Renal cortex interstitium (tissue), 11 donors: ENCODE measurements around the gene SLC66A2. TPM values are rescaled to one million over a fixed set of nuclear protein-coding genes. Genes with fewer than 3 reads are reported as not detected.
"Not testable (repeated sequence)": the region's sequence is repeated elsewhere in the genome, so short reads cannot be mapped to it uniquely, and the experiment has no call there.

Source experiments
- DNase-seq, 11 donors: peaks; one replicate each; pipeline ENCODE4 v3.0.0-alpha.2; 2013; ENCODE audit warnings: low read depth in 9 of 11, low spot score in 4 of 11; ENCODE audit errors: extremely low read depth in 1 of 11
- polyA plus RNA-seq, 3 donors: library from polyadenylated mRNA; unstranded; fragments of 120-200 nt; gene quantifications; one replicate each; pipeline ENCODE4 v1.2.1, GENCODE V29; 2013; ENCODE audit not compliant: insufficient read length in 3 of 3

Gene SLC66A2
- polyA plus RNA-seq, 3 donors = 18.8 to 31.0 (median 29.6) TPM

- no peak for DNase-seq
Measured at GRCh38 chr18:79899609-79900445, 51.6 kb downstream of the SLC66A2 start.

GRCh38 chr18:79898952-79899608 is 52.4 kb downstream of the SLC66A2 start:
- no peak for DNase-seq

GRCh38 chr18:79897940-79898625 is 53.4 kb downstream of the SLC66A2 start:
- no peak for DNase-seq

GRCh38 chr18:79896738-79897137 is 54.7 kb downstream of the SLC66A2 start:
- DNase-seq = no peak

GRCh38 chr18:79890674-79891073 is 60.8 kb downstream of the SLC66A2 start:
- DNase-seq = no peak

GRCh38 chr18:79889569-79889968 is 61.9 kb downstream of the SLC66A2 start:
- DNase-seq = no peak

- DNase-seq = no peak
Measured at GRCh38 chr18:79888016-79888415, 63.4 kb downstream of the SLC66A2 start.

- no peak for DNase-seq
Measured at GRCh38 chr18:79887181-79888000, 64.1 kb downstream of the SLC66A2 start.

GRCh38 chr18:79884963-79885728 is 66.3 kb downstream of the SLC66A2 start:
- no peak for DNase-seq

- DNase-seq = no peak
Measured at GRCh38 chr18:79884294-79884962, 67.0 kb downstream of the SLC66A2 start.

- DNase-seq = no peak
Measured at GRCh38 chr18:79883461-79884293, 67.8 kb downstream of the SLC66A2 start.

GRCh38 chr18:79882522-79883241 is 68.8 kb downstream of the SLC66A2 start:
- no peak for DNase-seq

GRCh38 chr18:79881695-79882094 is 69.8 kb downstream of the SLC66A2 start:
- no peak for DNase-seq

- no peak for DNase-seq
Measured at GRCh38 chr18:79879566-79879965, 71.9 kb downstream of the SLC66A2 start.

- DNase-seq = no peak
Measured at GRCh38 chr18:79878741-79879378, 72.6 kb downstream of the SLC66A2 start.

GRCh38 chr18:79878246-79878645 is 73.2 kb downstream of the SLC66A2 start:
- DNase-seq = not testable (repeated sequence)
